ENCODE data around the gene MACROD2. TPM values are rescaled to one million over a fixed set of nuclear protein-coding genes. Genes with fewer than 3 reads are reported as not detected.

The MACROD2 gene
- total and polyA plus RNA-seq, 2 experiments from 2014 or later: 2.8 to 4.3 TPM

DNA sequence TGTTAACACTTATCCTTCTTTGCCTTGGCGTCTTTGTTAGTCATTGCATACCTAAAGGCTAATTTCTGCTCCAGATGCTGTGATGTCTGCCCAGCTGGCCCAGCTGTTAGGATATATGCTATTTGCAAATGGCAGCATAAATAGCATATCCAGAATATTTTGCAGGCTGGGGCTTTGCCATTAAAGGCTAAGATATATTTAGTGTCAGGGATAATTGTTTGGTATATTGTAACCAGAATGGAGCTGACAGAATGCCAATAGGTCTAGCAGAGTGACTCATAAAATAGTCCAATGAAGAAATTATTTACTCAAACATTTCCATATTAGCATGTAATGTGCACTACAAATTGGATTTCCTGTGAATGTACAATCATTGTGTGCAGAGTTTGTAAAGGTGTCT is 926.2 kb downstream of the MACROD2 start:
- no peaks in the 10 kb centered on the region for H4K20me1 ChIP-seq (replicated peaks; ENCODE audit: insufficient read depth)
- no peak for ATAC-seq
- no peak for DNase-seq (ENCODE audit: low spot score)
- H3K79me2 ChIP-seq (replicated peaks; ENCODE audit: insufficient read depth): no peaks in the 10 kb centered on the region
- H3K27me3 ChIP-seq (ENCODE audit: insufficient read depth): no peaks in the 10 kb centered on the region
- no peaks in the 10 kb centered on the region for H3F3A ChIP-seq (replicated peaks; ENCODE audit: low read depth)
- no peak overlapping the region for H3K4me2 ChIP-seq
- peaks cover 24% of the 10 kb centered on the region; the same call in 1 of the 2 replicates for H3K4me1 ChIP-seq (ENCODE audit: insufficient read depth)
- no peaks in the 10 kb centered on the region for H3K27me3 Mint-ChIP-seq (ENCODE audit: insufficient read depth, low read depth, poor library complexity)
- no peak overlapping the region for H3K27ac Mint-ChIP-seq
- no peak overlapping the region for H3K27ac ChIP-seq (ENCODE audit: low read depth)
- TF ChIP-seq, protein P1, sequence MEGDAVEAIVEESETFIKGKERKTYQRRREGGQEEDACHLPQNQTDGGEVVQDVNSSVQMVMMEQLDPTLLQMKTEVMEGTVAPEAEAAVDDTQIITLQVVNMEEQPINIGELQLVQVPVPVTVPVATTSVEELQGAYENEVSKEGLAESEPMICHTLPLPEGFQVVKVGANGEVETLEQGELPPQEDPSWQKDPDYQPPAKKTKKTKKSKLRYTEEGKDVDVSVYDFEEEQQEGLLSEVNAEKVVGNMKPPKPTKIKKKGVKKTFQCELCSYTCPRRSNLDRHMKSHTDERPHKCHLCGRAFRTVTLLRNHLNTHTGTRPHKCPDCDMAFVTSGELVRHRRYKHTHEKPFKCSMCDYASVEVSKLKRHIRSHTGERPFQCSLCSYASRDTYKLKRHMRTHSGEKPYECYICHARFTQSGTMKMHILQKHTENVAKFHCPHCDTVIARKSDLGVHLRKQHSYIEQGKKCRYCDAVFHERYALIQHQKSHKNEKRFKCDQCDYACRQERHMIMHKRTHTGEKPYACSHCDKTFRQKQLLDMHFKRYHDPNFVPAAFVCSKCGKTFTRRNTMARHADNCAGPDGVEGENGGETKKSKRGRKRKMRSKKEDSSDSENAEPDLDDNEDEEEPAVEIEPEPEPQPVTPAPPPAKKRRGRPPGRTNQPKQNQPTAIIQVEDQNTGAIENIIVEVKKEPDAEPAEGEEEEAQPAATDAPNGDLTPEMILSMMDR (conservative IDR thresholded peaks at IDR 0.05; ENCODE audit: low read depth in 2 of 2): no peak
- no peak for TF ChIP-seq ZNF331 (CRISPR knock-in tag; IDR thresholded peaks at IDR 0.05; ENCODE audit: low read depth)
- TF ChIP-seq ETS1 (IDR thresholded peaks at IDR 0.05): no peak
- no peak for TF ChIP-seq ZNF114 (CRISPR knock-in tag; IDR thresholded peaks at IDR 0.05)
- no peak for TF ChIP-seq NANOG (IDR thresholded peaks at IDR 0.05; ENCODE audit: borderline replicate concordance)
- no peak for TF ChIP-seq CREB1 (CRISPR knock-in tag; IDR thresholded peaks at IDR 0.05; ENCODE audit: low read depth)
- TF ChIP-seq EZH2 (IDR thresholded peaks at IDR 0.05; ENCODE audit: low read depth, unreplicated experiment): no peak
- TF ChIP-seq STAT1 (IDR thresholded peaks at IDR 0.05; ENCODE audit: unreplicated experiment): no peak
- no peak for TF ChIP-seq JUNB (IDR thresholded peaks at IDR 0.05; ENCODE audit: unreplicated experiment)
- TF ChIP-seq EZH2phosphoT487 (IDR thresholded peaks at IDR 0.05; ENCODE audit: unreplicated experiment): no peak
- TF ChIP-seq, protein P2, sequence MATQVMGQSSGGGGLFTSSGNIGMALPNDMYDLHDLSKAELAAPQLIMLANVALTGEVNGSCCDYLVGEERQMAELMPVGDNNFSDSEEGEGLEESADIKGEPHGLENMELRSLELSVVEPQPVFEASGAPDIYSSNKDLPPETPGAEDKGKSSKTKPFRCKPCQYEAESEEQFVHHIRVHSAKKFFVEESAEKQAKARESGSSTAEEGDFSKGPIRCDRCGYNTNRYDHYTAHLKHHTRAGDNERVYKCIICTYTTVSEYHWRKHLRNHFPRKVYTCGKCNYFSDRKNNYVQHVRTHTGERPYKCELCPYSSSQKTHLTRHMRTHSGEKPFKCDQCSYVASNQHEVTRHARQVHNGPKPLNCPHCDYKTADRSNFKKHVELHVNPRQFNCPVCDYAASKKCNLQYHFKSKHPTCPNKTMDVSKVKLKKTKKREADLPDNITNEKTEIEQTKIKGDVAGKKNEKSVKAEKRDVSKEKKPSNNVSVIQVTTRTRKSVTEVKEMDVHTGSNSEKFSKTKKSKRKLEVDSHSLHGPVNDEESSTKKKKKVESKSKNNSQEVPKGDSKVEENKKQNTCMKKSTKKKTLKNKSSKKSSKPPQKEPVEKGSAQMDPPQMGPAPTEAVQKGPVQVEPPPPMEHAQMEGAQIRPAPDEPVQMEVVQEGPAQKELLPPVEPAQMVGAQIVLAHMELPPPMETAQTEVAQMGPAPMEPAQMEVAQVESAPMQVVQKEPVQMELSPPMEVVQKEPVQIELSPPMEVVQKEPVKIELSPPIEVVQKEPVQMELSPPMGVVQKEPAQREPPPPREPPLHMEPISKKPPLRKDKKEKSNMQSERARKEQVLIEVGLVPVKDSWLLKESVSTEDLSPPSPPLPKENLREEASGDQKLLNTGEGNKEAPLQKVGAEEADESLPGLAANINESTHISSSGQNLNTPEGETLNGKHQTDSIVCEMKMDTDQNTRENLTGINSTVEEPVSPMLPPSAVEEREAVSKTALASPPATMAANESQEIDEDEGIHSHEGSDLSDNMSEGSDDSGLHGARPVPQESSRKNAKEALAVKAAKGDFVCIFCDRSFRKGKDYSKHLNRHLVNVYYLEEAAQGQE (IDR thresholded peaks at IDR 0.05; ENCODE audit: unreplicated experiment): no peak
- TF ChIP-seq POLR2AphosphoS5 (IDR thresholded peaks at IDR 0.05; ENCODE audit: low read depth): no peak
- no peak overlapping the region for H2AFZ ChIP-seq
- H3K9me3 Mint-ChIP-seq: no peaks in the 10 kb centered on the region
- no peak overlapping the region for H3K4me3 ChIP-seq
- H3K36me3 ChIP-seq (ENCODE audit: insufficient read depth): no peaks in the 10 kb centered on the region
- H3K9me2 ChIP-seq (ENCODE audit: insufficient read depth): no peaks in the 10 kb centered on the region; the same call in 1 of the 2 replicates
- no peak overlapping the region for H3K4me3 Mint-ChIP-seq
- no peaks in the 10 kb centered on the region for H3K36me3 Mint-ChIP-seq (ENCODE audit: low read depth)
- peaks cover 44% of the 10 kb centered on the region for H3K4me1 Mint-ChIP-seq

All from GM23338 (cell line).